DOHH2 (cell line): ENCODE data around the gene SEPTIN6.

Experiments
- H3F3A ChIP-seq: fragments of 200-600 bp; sonication (generic), shearing (Covaris generic); 2 replicates; pipeline ENCODE4 v1.6.0; 2016; ENCODE audit warnings: antibody characterized with exemption, mild to moderate bottlenecking; ENCODE audit not compliant: control insufficient read depth, insufficient read depth
- H3K27ac ChIP-seq: fragments of 200-600 bp; sonication (generic); 2 replicates; pipeline ENCODE4 v1.5.1; 2014; ENCODE audit warnings: low read depth, mild to moderate bottlenecking, low read length, moderate library complexity
- H3K27me3 ChIP-seq: fragments of 200-600 bp; sonication (generic); 2 replicates; pipeline ENCODE4 v1.6.1; 2014; ENCODE audit warnings: mild to moderate bottlenecking, low read length, mixed read lengths; ENCODE audit not compliant: control insufficient read depth
- H3K36me3 ChIP-seq: fragments of 200-600 bp; sonication (generic); 2 replicates; pipeline ENCODE4 v1.6.1; 2014; ENCODE audit warnings: mild to moderate bottlenecking, low read length, moderate library complexity, mixed read lengths; ENCODE audit not compliant: control insufficient read depth
- H3K4me1 ChIP-seq: fragments of 200-600 bp; sonication (generic); 2 replicates; pipeline ENCODE4 v1.6.1; 2014; ENCODE audit warnings: mild to moderate bottlenecking, low read length, mixed read lengths; ENCODE audit not compliant: control insufficient read depth
- H3K4me2 ChIP-seq: fragments of 200-600 bp; sonication (generic); 2 replicates; pipeline ENCODE4 v1.6.0; 2014; ENCODE audit warnings: mild to moderate bottlenecking, low read length, moderate library complexity
- H3K4me3 ChIP-seq: fragments of 200-600 bp; sonication (generic); 2 replicates; pipeline ENCODE4 v1.5.1; 2014; ENCODE audit warnings: mild to moderate bottlenecking, low read length, mixed read lengths
- H3K79me2 ChIP-seq: fragments of 200-600 bp; sonication (generic); 2 replicates; pipeline ENCODE4 v1.6.1; 2014; ENCODE audit warnings: mild to moderate bottlenecking, low read length, mixed read lengths; ENCODE audit not compliant: control insufficient read depth
- H3K9me2 ChIP-seq: fragments of 200-600 bp; sonication (generic); replicated peaks from 2 replicates; pipeline ENCODE4 v1.6.1; 2014; ENCODE audit warnings: mild to moderate bottlenecking, low read length, mixed read lengths; ENCODE audit not compliant: control insufficient read depth
- H3K9me3 ChIP-seq: fragments of 200-600 bp; sonication (generic); 2 replicates; pipeline ENCODE4 v1.6.1; 2014; ENCODE audit warnings: antibody characterized with exemption, low read length, mixed read lengths; ENCODE audit not compliant: control insufficient read depth, insufficient read depth
- H4K20me1 ChIP-seq: fragments of 200-600 bp; sonication (generic); 2 replicates; pipeline ENCODE4 v1.6.0; 2014; ENCODE audit warnings: low read depth, mild to moderate bottlenecking, antibody characterized with exemption, low read length, moderate library complexity; ENCODE audit not compliant: control insufficient read depth, insufficient read depth
- CTCF ChIP-seq: fragments of 200-600 bp; sonication (generic); IDR thresholded peaks from one replicate; pipeline ENCODE4 v1.5.1; 2014; ENCODE audit warnings: antibody characterized with exemption, mild to moderate bottlenecking, low read depth, low read length; ENCODE audit not compliant: poor library complexity, severe bottlenecking
- EZH2phosphoT487 ChIP-seq: fragments of 200-600 bp; sonication (generic); IDR thresholded peaks from 2 replicates; pipeline ENCODE4 v1.6.1; 2017; ENCODE audit warnings: borderline replicate concordance, mild to moderate bottlenecking, antibody characterized with exemption, low read length, moderate library complexity, mixed read lengths

SEPTIN6 gene

GRCh38 chrX:119654112-119654531, 38.8 kb downstream of the SEPTIN6 start:
- H3K27me3 ChIP-seq, result no peaks in the 10 kb centered on the region
- H3F3A ChIP-seq, result no peaks in the 10 kb centered on the region
- H4K20me1 ChIP-seq, result no peaks in the 10 kb centered on the region
- TF ChIP-seq EZH2phosphoT487, result no peak
- no peak for TF ChIP-seq CTCF
- H3K4me3 ChIP-seq, result no peak overlapping the region
- no peak overlapping the region for H3K4me2 ChIP-seq
- no peaks in the 10 kb centered on the region for H3K9me3 ChIP-seq
- no peak overlapping the region for H3K27ac ChIP-seq
- H3K4me1 ChIP-seq, result no peaks in the 10 kb centered on the region
- peaks cover 60% of the 10 kb centered on the region for H3K36me3 ChIP-seq
- H3K79me2 ChIP-seq, result no peaks in the 10 kb centered on the region
- no peaks in the 10 kb centered on the region for H3K9me2 ChIP-seq

GRCh38 chrX:119648421-119648775, 44.6 kb downstream of the SEPTIN6 start:
- Histone ChIP-seq H3K27ac (no peak overlapping the region), H3K9me2 (no peaks in the 10 kb centered on the region), H3F3A (no peaks in the 10 kb centered on the region), H3K27me3 (no peaks in the 10 kb centered on the region), H3K4me1 (no peaks in the 10 kb centered on the region), H3K4me2 (no peak overlapping the region), H3K4me3 (no peak overlapping the region), H3K36me3 (peaks cover 62% of the 10 kb centered on the region), H3K79me2 (no peaks in the 10 kb centered on the region), H4K20me1 (no peaks in the 10 kb centered on the region), H3K9me3 (no peaks in the 10 kb centered on the region)
- TF ChIP-seq EZH2phosphoT487, result no peak
- TF ChIP-seq CTCF, result no peak

GRCh38 chrX:119647552-119648420, 45.2 kb downstream of the SEPTIN6 start:
- no peak for TF ChIP-seq EZH2phosphoT487
- TF ChIP-seq CTCF, result no peak
- Histone ChIP-seq H4K20me1 (no peaks in the 10 kb centered on the region), H3K9me3 (no peaks in the 10 kb centered on the region), H3K4me1 (no peaks in the 10 kb centered on the region), H3K9me2 (no peaks in the 10 kb centered on the region), H3K4me3 (no peak overlapping the region), H3K36me3 (peaks cover 59% of the 10 kb centered on the region), H3F3A (no peaks in the 10 kb centered on the region), H3K79me2 (no peaks in the 10 kb centered on the region), H3K27ac (no peak overlapping the region), H3K4me2 (no peak overlapping the region), H3K27me3 (no peaks in the 10 kb centered on the region)
